Measurements from ENCODE around the gene AFG3L2.

AFG3L2 gene

DNA sequence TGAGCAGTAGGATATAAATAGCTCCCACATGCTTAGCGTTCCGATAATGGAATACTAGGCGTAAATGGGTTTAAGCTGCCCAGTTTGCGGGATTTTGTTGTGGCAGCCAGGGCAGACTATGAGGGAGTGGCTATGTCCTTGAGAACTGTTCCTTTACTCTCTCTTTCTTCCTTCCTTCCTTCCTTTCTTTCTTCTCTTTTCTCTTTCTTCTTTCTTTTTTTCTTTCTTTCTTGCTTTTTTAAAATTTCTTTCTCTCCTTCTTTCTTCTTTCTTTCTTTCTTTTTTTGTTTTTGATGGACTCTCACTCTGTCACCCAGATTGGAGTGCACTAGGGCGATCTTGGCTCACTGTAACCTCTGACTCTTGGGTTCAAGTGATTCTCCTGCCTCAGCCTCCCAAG is 21.6 kb upstream of the AFG3L2 start:
- H3K36me3 ChIP-seq (ENCODE audit: insufficient read depth, low read length), result no peaks in the 10 kb centered on the region
- H3K9me3 ChIP-seq (ENCODE audit: low read length), result no peaks in the 10 kb centered on the region
- no peak overlapping the region for H3K27ac ChIP-seq (ENCODE audit: low read depth, low read length, poor library complexity, severe bottlenecking)
- H3K9ac ChIP-seq (ENCODE audit: low read length), result no peak overlapping the region
- no peak overlapping the region for H3K4me2 ChIP-seq (ENCODE audit: low read length)
- no peaks in the 10 kb centered on the region for H4K20me1 ChIP-seq (ENCODE audit: insufficient read depth, low read length)
- H3K4me1 ChIP-seq (ENCODE audit: insufficient read depth, low read length, severe bottlenecking), result peaks cover 9% of the 10 kb centered on the region
- TF ChIP-seq EZH2 (IDR thresholded peaks at IDR 0.05; ENCODE audit: borderline replicate concordance, low read length), result no peak
- no peak for TF ChIP-seq CTCF (IDR thresholded peaks at IDR 0.05; ENCODE audit: low read length)
- H3K79me2 ChIP-seq (ENCODE audit: insufficient read depth, low read length), result no peaks in the 10 kb centered on the region
- no peak overlapping the region for H2AFZ ChIP-seq (ENCODE audit: low read length)
- H3K9me2 ChIP-seq (ENCODE audit: low read depth, low read length), result no peaks in the 10 kb centered on the region
- H3K4me3 ChIP-seq (ENCODE audit: low read depth, low read length, poor library complexity, severe bottlenecking), result no peak overlapping the region
- no peaks in the 10 kb centered on the region for H3F3A ChIP-seq (ENCODE audit: insufficient read depth, low read length)
- H3K27me3 ChIP-seq (ENCODE audit: insufficient read depth, low read length), result peaks cover 19% of the 10 kb centered on the region

- Histone ChIP-seq H3K79me2 (ENCODE audit: insufficient read depth, low read length) (no peaks in the 10 kb centered on the region), H3K36me3 (ENCODE audit: insufficient read depth, low read length) (no peaks in the 10 kb centered on the region), H3K9me2 (ENCODE audit: low read depth, low read length) (no peaks in the 10 kb centered on the region), H3K9ac (ENCODE audit: low read length) (no peak overlapping the region), H3K27me3 (ENCODE audit: insufficient read depth, low read length) (0 out of 2 replicates have a peak, but pooled peaks cover 14% of the 10 kb centered on the region), H3K9me3 (ENCODE audit: low read length) (no peaks in the 10 kb centered on the region), H3K4me3 (ENCODE audit: low read depth, low read length, poor library complexity, severe bottlenecking) (no peak overlapping the region), H3K4me1 (ENCODE audit: insufficient read depth, low read length, severe bottlenecking) (peaks cover 9% of the 10 kb centered on the region), H2AFZ (ENCODE audit: low read length) (no peak overlapping the region), H3F3A (ENCODE audit: insufficient read depth, low read length) (no peaks in the 10 kb centered on the region), H4K20me1 (ENCODE audit: insufficient read depth, low read length) (no peaks in the 10 kb centered on the region), H3K4me2 (ENCODE audit: low read length) (no peak overlapping the region), H3K27ac (ENCODE audit: low read depth, low read length, poor library complexity, severe bottlenecking) (no peak overlapping the region)
- no peak for TF ChIP-seq EZH2 (IDR thresholded peaks at IDR 0.05; ENCODE audit: borderline replicate concordance, low read length)
- no peak for TF ChIP-seq CTCF (IDR thresholded peaks at IDR 0.05; ENCODE audit: low read length)
Measured at GRCh38 chr18:12397793-12398192, 20.8 kb upstream of the AFG3L2 start.

DNA sequence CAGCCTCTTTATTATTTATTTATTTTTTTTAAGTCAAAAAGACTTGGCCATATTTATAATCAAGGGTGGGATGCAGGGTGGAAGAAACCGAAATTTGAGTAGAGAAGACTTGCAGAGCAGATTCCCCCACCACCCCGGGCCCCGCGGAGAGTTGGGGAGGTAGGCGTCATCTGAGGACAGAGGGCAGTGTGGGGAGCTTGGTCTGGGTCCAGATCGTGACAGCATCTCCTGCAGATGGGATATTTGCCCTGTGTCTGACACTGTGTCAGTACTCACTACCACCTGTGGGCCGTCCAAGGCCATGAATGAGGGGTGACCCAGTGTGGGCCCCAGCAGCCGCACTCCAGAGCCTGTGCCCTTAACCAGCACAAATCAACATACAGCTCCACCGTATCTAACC is 20.2 kb upstream of the AFG3L2 start:
- Histone ChIP-seq H3K4me3 (ENCODE audit: low read depth, low read length, poor library complexity, severe bottlenecking) (no peak overlapping the region), H3K79me2 (ENCODE audit: insufficient read depth, low read length) (no peaks in the 10 kb centered on the region), H3K4me1 (ENCODE audit: insufficient read depth, low read length, severe bottlenecking) (peaks cover 9% of the 10 kb centered on the region), H3F3A (ENCODE audit: insufficient read depth, low read length) (no peaks in the 10 kb centered on the region), H3K9me3 (ENCODE audit: low read length) (no peaks in the 10 kb centered on the region), H3K4me2 (ENCODE audit: low read length) (no peak overlapping the region), H3K27ac (ENCODE audit: low read depth, low read length, poor library complexity, severe bottlenecking) (no peak overlapping the region), H3K9ac (ENCODE audit: low read length) (no peak overlapping the region), H3K9me2 (ENCODE audit: low read depth, low read length) (no peaks in the 10 kb centered on the region), H2AFZ (ENCODE audit: low read length) (no peak overlapping the region), H3K27me3 (ENCODE audit: insufficient read depth, low read length) (0 out of 2 replicates have a peak, but pooled peaks cover 8% of the 10 kb centered on the region), H3K36me3 (ENCODE audit: insufficient read depth, low read length) (no peaks in the 10 kb centered on the region), H4K20me1 (ENCODE audit: insufficient read depth, low read length) (no peaks in the 10 kb centered on the region)
- TF ChIP-seq EZH2 (IDR thresholded peaks at IDR 0.05; ENCODE audit: borderline replicate concordance, low read length) (no peak), CTCF (IDR thresholded peaks at IDR 0.05; ENCODE audit: low read length) (no peak)

All from OCI-LY1 (cell line).